Adrenal gland (tissue), 5 donors: ENCODE measurements around the gene RAB11B.

Experiments used
- POLR2A ChIP-seq, 2 donors: fragments of 450-650 bp; IDR thresholded peaks; one replicate each; pipeline ENCODE4 v1.6.1; 2017; ENCODE audit warnings: antibody characterized with exemption in 2 of 2, mild to moderate bottlenecking in 2 of 2, moderate library complexity in 1 of 2
- TF ChIP-seq, protein P1 (sequence below), 6 experiments: fragments of 450-650 bp in 4 of 6; fragments of 200-600 bp in 2 of 6; sonication (generic) in 1 of 6; IDR thresholded peaks; 1 replicate in 5 of 6; 2 replicates in 1 of 6; pipeline versions ENCODE4 v1.5.1 to v1.8.0; 2016 to 2021; ENCODE audit warnings: antibody characterized with exemption in 6 of 6, mild to moderate bottlenecking in 2 of 6, moderate library complexity in 1 of 6
- donor health status: DM: no; HTN: no; CAD: no.

DNA sequence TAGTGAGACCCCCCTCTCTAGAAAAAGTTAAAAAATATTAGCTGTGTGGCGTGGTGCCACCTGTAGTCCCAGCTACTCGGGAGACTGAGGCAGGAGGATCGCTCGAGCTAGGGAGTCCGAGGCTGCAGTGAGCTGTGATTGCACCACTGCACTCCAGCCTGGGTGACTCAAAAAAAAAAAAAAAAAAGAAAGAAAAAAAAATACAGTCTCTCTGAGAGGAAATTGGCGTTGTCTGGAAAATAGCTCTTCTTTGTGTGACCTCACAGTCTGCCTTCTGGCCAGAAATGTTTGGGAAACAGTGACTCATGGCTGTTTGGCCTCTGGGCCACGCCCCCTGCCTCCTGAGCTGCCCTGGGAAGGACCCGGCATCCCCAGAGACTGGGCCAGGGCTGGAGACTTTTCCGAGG is 33.7 kb downstream of the RAB11B start:
- TF ChIP-seq, protein P1, sequence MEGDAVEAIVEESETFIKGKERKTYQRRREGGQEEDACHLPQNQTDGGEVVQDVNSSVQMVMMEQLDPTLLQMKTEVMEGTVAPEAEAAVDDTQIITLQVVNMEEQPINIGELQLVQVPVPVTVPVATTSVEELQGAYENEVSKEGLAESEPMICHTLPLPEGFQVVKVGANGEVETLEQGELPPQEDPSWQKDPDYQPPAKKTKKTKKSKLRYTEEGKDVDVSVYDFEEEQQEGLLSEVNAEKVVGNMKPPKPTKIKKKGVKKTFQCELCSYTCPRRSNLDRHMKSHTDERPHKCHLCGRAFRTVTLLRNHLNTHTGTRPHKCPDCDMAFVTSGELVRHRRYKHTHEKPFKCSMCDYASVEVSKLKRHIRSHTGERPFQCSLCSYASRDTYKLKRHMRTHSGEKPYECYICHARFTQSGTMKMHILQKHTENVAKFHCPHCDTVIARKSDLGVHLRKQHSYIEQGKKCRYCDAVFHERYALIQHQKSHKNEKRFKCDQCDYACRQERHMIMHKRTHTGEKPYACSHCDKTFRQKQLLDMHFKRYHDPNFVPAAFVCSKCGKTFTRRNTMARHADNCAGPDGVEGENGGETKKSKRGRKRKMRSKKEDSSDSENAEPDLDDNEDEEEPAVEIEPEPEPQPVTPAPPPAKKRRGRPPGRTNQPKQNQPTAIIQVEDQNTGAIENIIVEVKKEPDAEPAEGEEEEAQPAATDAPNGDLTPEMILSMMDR (IDR thresholded peaks at IDR 0.05), result no peak
- no peak for TF ChIP-seq POLR2A (IDR thresholded peaks at IDR 0.05)
